Natural killer cell treated with Interleukin-12 subunit alpha and Interleukin-12 subunit beta and Interleukin-15 and Interleukin-18, amount 100 ng/mL, for 72 hours (primary cell): ENCODE measurements around the gene ANAPC5. TPM values are rescaled to one million over a fixed set of nuclear protein-coding genes. Genes with fewer than 3 reads are reported as not detected.
A peak's percentile ranks its signal among the peaks of the same experiment; 100 is the strongest.
"Not testable (repeated sequence)": the region's sequence is repeated elsewhere in the genome, so short reads cannot be mapped to it uniquely, and the experiment has no call there.

ENCODE experiments used
- ATAC-seq, 2 donors: fragments of 150-1000 bp; cut with Tn5 transposase in 1 of 2; sonication (Bioruptor Pico), chemical (Tn5 transposase) in 1 of 2; 2 replicates each; pipeline ENCODE4 v1.10.0; 2021
- DNase-seq: peaks from one replicate; pipeline ENCODE4 v3.0.0; 2022; ENCODE audit warnings: low spot score
- H3K27ac Mint-ChIP-seq, 2 donors: 1 replicate in 1 of 2; 2 replicates in 1 of 2; pipeline ENCODE4 v1.8.0; 2022; ENCODE audit warnings: mixed read lengths in 2 of 2, mild to moderate bottlenecking in 1 of 2, moderate library complexity in 1 of 2
- H3K27me3 Mint-ChIP-seq, 2 donors: 1 replicate in 1 of 2; 2 replicates in 1 of 2; pipeline ENCODE4 v1.8.0; 2022; ENCODE audit warnings: mixed read lengths in 2 of 2
- H3K36me3 Mint-ChIP-seq: one replicate; pipeline ENCODE4 v1.8.0; 2022; ENCODE audit warnings: mixed read lengths
- H3K4me1 Mint-ChIP-seq, 2 donors: 1 replicate in 1 of 2; 2 replicates in 1 of 2; pipeline ENCODE4 v1.8.0; 2022; ENCODE audit warnings: low read depth in 2 of 2, mixed read lengths in 2 of 2, mild to moderate bottlenecking in 1 of 2
- H3K4me3 Mint-ChIP-seq: one replicate; pipeline ENCODE4 v1.8.0; 2022; ENCODE audit warnings: mixed read lengths
- H3K9me3 Mint-ChIP-seq: 2 replicates; pipeline ENCODE4 v1.8.0; 2022; ENCODE audit warnings: mixed read lengths
- total RNA-seq, 2 donors: library from RNA; stranded (reverse); gene quantifications; one replicate each; pipeline ENCODE4 v1.2.3, GENCODE V29; 2022

The ANAPC5 gene, protein sequence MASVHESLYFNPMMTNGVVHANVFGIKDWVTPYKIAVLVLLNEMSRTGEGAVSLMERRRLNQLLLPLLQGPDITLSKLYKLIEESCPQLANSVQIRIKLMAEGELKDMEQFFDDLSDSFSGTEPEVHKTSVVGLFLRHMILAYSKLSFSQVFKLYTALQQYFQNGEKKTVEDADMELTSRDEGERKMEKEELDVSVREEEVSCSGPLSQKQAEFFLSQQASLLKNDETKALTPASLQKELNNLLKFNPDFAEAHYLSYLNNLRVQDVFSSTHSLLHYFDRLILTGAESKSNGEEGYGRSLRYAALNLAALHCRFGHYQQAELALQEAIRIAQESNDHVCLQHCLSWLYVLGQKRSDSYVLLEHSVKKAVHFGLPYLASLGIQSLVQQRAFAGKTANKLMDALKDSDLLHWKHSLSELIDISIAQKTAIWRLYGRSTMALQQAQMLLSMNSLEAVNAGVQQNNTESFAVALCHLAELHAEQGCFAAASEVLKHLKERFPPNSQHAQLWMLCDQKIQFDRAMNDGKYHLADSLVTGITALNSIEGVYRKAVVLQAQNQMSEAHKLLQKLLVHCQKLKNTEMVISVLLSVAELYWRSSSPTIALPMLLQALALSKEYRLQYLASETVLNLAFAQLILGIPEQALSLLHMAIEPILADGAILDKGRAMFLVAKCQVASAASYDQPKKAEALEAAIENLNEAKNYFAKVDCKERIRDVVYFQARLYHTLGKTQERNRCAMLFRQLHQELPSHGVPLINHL
- 100 to 1,000 TPM; 130 to 229 TPM for total RNA-seq

DNA sequence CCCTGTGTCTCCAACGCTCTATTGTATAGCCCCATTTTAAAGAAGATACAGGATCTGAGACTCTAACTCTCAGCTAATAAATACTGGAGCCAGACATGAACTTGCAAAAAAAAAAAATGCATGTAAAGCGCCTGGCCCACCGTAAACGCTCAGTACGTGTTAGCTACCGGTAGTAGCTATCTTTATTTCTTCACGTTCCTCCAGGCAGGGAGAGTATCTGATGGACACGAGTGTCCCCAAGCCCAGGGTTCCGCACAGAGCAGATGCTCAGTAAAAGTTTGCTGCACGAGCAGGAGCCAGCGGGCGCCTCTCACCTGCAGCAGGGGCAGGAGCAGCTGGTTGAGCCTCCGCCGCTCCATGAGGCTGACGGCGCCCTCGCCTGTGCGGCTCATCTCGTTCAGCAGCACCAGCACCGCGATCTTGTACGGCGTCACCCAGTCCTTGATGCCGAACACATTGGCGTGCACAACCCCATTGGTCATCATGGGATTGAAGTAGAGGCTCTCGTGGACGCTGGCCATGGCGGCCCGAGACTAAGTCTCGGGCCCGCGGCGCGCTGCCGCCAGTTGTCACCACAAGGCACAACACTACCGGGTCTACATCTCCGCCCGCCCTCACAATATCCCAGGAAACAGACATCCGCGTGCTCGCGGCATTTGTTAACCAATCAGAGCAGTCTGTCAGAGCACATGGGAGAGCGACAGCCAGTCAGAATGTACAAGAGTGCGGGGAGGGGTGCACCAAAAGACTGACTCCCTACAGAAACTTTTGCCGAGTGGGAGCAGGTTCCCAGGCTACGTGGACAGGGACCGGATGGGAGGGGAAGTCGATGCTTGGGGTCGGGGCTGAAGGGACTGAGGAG lies at the start of gene ANAPC5:
Gene ANAPC5 (minus strand): TSS at position 592 of the 862 bp plus-strand sequence. CDS start 71 bp downstream, at position 521.
- H3K27ac Mint-ChIP-seq, result peak within 1 kb of the TSS; percentile 92 to 98
- peaks cover 0 to under 1% of the 10 kb centered on the region in 2 donors for H3K27me3 Mint-ChIP-seq
- H3K36me3 Mint-ChIP-seq, result peaks cover 1% of the 10 kb centered on the region
- peaks cover 18 to 38% of the 10 kb centered on the region in 2 donors for H3K4me1 Mint-ChIP-seq
- ATAC-seq (peak; percentile 100), DNase-seq (peak; percentile 94)
- no peaks in the 10 kb centered on the region for H3K9me3 Mint-ChIP-seq
- peak within 1 kb of the TSS; percentile 99 for H3K4me3 Mint-ChIP-seq

DNA sequence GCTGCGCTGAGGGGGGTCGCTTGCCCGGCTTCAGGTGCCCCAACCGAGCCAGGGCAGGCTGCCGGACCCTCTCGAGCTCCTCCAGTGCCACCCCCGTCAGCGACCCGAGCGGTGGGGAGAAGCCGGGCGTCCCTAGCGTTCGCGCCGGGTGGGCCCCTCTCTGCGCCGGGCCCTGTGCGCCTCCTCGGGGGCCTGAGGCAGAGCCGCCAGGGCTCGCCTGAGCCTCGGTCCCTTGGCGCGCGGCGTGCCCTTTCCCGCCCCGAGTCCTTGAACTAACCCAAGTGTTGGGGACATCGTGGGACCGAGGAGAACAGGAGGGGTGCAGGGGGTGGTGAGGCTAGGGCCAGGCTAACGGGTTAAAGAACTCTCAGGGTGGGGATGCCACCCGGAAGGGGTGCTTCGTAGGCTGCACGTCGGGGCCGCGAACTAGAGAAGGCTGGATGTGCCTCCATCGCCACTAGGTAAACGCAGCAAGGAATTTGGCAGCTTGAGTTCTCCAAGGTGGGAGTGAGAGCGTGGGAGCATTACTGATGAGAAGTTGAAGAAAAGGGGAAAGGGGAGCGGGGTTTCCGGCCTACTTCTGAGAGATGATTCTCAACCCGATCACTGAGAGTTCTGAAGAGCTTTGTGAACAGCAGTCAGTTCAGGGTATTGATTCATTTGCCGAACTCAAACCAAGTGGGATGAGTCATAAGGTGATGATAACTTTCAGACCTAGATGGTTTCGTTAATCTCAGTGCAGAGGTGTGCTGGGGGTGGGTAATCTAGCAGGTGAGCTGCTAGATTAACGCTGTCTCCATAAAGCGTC lies 48.3 kb upstream of the ANAPC5 start:
- peaks cover 5% of the 10 kb centered on the region for H3K36me3 Mint-ChIP-seq
- no peaks in the 10 kb centered on the region for H3K27me3 Mint-ChIP-seq
- no peaks in the 10 kb centered on the region for H3K9me3 Mint-ChIP-seq
- peak overlapping the region; percentile 93 for H3K4me3 Mint-ChIP-seq
- peaks cover 25 to 36% of the 10 kb centered on the region in 2 donors for H3K4me1 Mint-ChIP-seq
- ATAC-seq (peak; percentile 52 to 65), DNase-seq (peak; percentile 65)
- peak overlapping the region; percentile 75 to 88 for H3K27ac Mint-ChIP-seq

DNA sequence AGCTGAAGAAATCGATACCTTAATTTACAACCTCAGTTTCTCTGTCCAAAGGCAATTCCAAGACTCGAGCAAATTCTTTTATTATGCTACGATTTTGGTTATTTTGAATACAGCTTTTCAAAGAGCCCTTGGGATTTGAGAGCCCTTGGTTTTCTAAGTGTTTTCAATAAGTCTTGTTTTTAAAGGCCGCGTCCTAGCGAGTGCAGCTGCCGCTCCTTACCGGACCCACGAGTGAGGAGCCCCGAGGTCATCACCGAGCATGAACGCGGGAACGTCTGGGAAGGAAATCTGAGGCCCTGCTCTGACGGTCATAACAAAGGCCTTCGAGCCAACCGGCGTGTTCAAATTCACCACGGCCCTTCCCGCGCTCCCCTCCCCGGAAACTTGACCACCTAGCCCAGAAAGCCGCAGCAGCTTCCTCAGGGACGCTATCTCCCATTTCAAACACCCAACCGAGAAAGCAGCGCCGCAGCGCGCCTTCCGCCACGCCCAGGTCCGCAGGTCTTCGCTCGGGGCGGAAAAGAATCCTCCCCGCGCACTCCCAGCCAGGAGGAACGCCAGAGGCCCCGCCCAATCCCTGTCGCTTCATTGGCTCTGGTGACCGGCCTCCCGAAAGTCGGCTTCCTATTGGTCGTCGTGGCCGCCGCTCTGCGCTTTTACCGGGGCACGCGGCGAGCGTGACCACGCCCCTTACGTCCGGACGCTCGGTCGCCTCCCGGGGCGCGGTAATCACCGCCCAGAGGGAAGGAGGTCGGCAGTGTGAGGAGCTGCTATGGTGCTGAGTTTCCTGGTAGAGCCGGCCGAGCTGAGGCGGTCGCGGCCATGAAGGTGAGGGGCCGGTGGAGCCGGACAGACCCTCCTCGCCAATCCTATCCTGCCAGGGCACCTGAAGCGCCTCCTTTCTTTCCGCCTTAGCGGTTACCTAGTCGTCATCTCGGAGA lies 47.5 kb upstream of the ANAPC5 start, which contains the start of gene RNF34:
Gene RNF34 (plus strand): TSS at position 728 of the 941 bp plus-strand sequence. CDS start 95 bp downstream, at position 823.
- H3K27me3 Mint-ChIP-seq, result no peaks in the 10 kb centered on the region
- peak within 1 kb of the TSS; percentile 75 to 88 for H3K27ac Mint-ChIP-seq
- H3K4me3 Mint-ChIP-seq, result peak within 1 kb of the TSS; percentile 93
- H3K9me3 Mint-ChIP-seq, result no peaks in the 10 kb centered on the region
- peak; percentile 99 for DNase-seq
- H3K4me1 Mint-ChIP-seq, result peaks cover 25 to 34% of the 10 kb centered on the region in 2 donors
- ATAC-seq, result peak; percentile 96 to 98
- H3K36me3 Mint-ChIP-seq, result peaks cover 5% of the 10 kb centered on the region

DNA sequence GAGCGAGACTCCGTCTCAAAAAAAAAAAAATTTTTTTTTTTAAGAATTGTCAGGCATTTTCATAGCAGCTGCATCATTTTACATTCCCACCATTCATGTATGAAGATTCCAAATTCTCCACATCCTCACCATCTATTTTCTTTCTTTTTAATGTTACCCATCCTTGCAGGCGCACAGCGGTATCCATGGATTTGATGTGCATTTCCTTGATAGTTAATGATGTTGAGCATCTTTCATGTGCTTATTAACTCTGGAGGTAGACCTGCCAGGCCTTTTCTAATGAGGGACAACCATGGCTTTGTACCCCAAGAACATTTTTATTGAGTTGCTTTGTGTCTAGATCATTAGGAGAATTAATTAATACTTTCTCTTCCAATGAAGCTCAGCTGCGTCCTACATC lies 46.1 kb upstream of the ANAPC5 start:
- ATAC-seq (no peak), DNase-seq (no peak)
- peaks cover 25 to 31% of the 10 kb centered on the region in 2 donors for H3K4me1 Mint-ChIP-seq
- H3K36me3 Mint-ChIP-seq, result peaks cover 5% of the 10 kb centered on the region
- peak overlapping the region in 1 of 2 donors; percentile 75 for H3K27ac Mint-ChIP-seq
- peak overlapping the region; percentile 93 for H3K4me3 Mint-ChIP-seq
- no peaks in the 10 kb centered on the region for H3K9me3 Mint-ChIP-seq
- H3K27me3 Mint-ChIP-seq, result no peaks in the 10 kb centered on the region

DNA sequence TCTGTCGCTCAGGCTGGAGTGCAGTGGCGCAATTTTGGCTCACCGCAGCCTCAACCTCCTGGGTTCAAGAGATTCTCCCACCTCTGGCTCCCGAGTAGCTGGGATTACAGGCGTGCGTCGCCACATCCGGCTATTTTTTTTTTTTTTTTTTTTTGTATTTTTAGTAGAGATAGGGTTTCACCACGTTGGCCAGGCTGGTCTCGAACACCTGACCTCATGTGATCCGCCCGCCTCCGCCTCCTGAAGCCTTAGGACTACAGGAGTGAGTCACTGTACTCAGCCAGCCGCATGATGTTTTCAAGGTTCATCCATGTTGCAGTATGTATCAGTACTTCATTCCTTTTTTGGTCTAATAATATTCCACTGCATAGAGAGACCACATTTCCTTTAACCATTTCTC lies 45.3 kb upstream of the ANAPC5 start:
- no peak for DNase-seq
- H3K4me3 Mint-ChIP-seq, result no peak overlapping the region
- H3K27me3 Mint-ChIP-seq, result no peaks in the 10 kb centered on the region
- no peak for ATAC-seq
- peaks cover 20 to 27% of the 10 kb centered on the region in 2 donors for H3K4me1 Mint-ChIP-seq
- no peak overlapping the region for H3K27ac Mint-ChIP-seq
- no peaks in the 10 kb centered on the region for H3K9me3 Mint-ChIP-seq
- peaks cover 5% of the 10 kb centered on the region for H3K36me3 Mint-ChIP-seq

DNA sequence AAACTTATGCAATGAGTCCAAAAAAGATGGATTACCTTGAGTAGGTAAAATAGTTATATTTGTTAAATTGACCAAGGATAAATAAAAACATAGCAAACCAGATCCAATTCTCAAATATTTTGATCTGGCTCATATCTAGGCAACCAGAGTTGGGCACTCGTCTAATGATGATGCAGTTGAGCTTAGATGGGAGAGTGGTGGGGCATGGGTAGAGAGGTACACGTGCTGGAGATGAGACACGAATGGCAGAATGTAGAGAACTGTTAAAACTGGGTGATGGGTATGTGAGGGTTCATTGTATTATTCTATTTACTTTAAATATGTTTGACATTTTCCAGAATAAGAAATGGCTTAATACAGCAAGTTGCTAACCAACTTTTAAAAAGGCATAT lies 40.1 kb upstream of the ANAPC5 start:
- Mint-ChIP-seq H3K4me1 (peaks cover 16 to 18% of the 10 kb centered on the region in 2 donors), H3K36me3 (no peaks in the 10 kb centered on the region), H3K4me3 (peak overlapping the region; percentile 64), H3K27ac (peak overlapping the region; percentile 76 to 92), H3K27me3 (no peaks in the 10 kb centered on the region), H3K9me3 (no peaks in the 10 kb centered on the region)
- ATAC-seq (no peak), DNase-seq (no peak)

DNA sequence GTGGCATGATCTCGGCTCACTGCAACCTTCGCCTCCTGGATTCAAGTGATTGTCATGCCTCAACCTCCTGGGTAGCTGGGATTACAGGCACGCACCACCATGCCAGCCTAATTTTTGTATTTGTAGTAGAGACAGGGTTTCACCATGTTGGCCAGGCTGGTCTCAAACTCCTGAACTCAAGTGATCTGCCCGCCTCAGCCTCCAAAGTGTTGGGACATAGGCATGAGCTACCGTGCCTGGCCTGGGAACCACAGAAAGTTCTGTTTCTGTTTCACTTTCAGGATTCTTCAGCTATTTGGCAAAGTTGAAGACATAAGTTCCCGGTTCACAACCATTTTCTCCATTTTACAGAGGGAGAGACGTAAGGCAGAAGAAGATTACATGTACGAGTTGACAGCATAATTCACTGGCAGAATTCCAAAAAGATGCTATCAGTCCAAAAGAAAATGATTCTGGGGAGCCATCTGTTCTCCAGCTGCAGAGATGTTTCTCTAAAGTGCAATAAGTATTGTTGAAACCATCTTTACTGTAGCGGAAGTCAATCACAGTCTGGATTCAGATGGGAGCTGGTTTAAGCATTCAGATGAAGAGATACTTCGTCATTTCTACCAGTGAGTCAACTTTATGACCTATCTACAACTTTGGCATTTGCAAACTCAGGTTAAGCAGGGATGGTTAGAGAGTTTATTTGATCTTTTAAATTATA lies 39.6 kb upstream of the ANAPC5 start:
- peak; percentile 87 to 92 for ATAC-seq
- Mint-ChIP-seq H3K9me3 (no peaks in the 10 kb centered on the region), H3K27me3 (no peaks in the 10 kb centered on the region), H3K4me3 (peak overlapping the region; percentile 64), H3K36me3 (no peaks in the 10 kb centered on the region), H3K27ac (peak overlapping the region; percentile 76 to 92), H3K4me1 (peaks cover 16 to 18% of the 10 kb centered on the region in 2 donors)
- peak; percentile 79 for DNase-seq

DNA sequence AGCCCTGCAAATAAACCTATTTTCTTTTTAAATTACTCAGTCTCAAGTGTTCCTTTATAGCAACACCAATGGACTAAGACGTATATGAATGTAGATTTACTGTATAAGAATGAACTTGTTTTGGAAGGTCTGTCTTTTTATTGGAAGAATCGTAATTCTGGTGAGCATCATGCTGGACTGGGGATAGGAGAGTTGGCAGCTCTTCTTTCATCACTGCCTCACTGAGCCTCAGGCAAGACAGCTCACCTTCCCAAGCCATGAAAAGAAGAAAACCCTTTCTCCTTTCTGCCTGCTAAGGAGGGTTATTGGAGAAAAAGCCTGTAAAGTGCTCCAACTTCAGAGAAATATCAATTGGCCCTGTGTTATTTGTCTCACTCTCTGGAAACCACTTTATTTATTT lies 38.6 kb upstream of the ANAPC5 start:
- Mint-ChIP-seq H3K4me1 (peaks cover 16 to 18% of the 10 kb centered on the region in 2 donors), H3K4me3 (no peak overlapping the region), H3K36me3 (no peaks in the 10 kb centered on the region), H3K27me3 (no peaks in the 10 kb centered on the region), H3K27ac (no peak overlapping the region), H3K9me3 (no peaks in the 10 kb centered on the region)
- ATAC-seq (no peak), DNase-seq (no peak)

DNA sequence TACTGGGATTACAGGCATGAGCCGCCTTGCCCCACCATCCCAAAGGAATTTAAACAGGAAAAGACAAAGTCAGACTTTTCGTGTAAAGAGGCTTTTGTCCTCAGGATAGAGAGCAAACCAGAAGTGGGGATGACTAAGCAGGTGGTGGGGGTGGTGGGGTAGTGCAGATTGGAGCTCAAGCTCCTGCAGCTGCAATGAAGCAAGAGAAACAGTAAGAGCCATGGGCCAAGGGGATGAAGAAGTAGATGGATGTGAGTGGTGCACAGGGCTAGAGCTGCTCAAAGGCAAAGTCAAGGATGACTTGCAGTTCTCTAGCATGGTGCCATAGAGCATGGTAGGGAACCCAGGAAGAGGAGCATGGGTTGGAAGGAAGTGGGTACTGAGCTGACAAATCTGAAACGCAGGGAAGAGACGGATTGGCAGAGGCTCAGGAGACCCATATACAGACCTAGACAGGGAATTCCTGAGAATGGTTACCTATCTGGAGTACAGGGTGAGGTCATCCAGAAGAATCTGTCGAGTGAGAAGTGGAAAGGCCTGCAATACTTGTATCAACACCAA lies 36.3 kb upstream of the ANAPC5 start:
- Mint-ChIP-seq H3K4me1 (peaks cover 16 to 18% of the 10 kb centered on the region in 2 donors), H3K36me3 (no peaks in the 10 kb centered on the region), H3K27ac (peak overlapping the region in 1 of 2 donors; percentile 3), H3K9me3 (no peaks in the 10 kb centered on the region), H3K4me3 (no peak overlapping the region), H3K27me3 (no peaks in the 10 kb centered on the region)
- no peak for ATAC-seq
- no peak for DNase-seq

DNA sequence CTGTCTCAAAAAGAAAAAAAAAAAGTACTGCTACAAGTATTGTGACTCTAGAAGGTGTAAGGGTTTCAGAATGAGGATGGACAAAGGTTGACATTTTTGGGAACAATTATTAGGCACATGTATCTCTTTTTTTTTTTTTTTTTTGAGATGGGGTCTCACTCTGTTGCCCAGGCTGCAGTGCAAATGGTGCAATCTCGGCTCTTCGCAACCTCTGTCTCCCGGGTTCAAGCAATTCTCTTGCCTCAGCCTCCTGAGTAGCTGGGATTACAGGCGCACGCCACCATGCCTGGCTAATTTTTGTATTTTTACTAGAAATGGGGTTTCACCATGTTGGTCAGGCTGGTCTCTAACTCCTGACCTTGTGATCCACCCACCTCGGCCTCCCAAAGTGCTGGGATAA lies 32.7 kb upstream of the ANAPC5 start:
- H3K9me3 Mint-ChIP-seq, H3K4me3 Mint-ChIP-seq, ATAC-seq, H3K27me3 Mint-ChIP-seq, H3K27ac Mint-ChIP-seq, H3K4me1 Mint-ChIP-seq, DNase-seq, H3K36me3 Mint-ChIP-seq: not testable (repeated sequence)

DNA sequence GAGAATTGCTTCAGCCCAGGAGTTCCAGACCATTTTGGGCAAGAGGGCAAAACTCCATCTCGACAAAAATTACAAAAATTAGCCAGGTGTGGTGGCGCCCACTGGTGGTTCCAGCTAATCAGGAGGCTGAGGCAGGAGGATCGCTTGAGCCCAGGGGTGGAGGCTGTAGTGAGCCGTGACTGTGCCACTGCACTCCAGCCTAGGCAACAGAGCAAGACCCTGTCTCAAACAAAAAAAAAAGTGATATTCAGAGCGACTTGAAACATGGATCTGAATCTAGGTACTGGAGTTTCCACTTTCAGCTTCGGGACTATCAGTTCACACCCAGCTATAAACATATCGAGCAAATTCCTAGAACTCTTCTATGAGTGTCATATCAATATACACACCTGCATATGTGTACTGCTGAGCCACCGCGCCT lies 31.4 kb upstream of the ANAPC5 start:
- Mint-ChIP-seq H3K27ac (no peak overlapping the region), H3K27me3 (no peaks in the 10 kb centered on the region), H3K4me3 (no peak overlapping the region), H3K9me3 (no peaks in the 10 kb centered on the region), H3K4me1 (peaks cover 2 to 4% of the 10 kb centered on the region in 2 donors), H3K36me3 (no peaks in the 10 kb centered on the region)
- DNase-seq (no peak), ATAC-seq (no peak)
